Neural cell (in vitro differentiated cells): ENCODE data around the gene GIT2. TPM values are rescaled to one million over a fixed set of nuclear protein-coding genes. Genes with fewer than 3 reads are reported as not detected.

Experiments used
- H2AFZ ChIP-seq: fragments of 200-600, 300-800 bp; sonication (generic), shearing (Covaris generic); 2 replicates; pipeline ENCODE4 v1.6.0; 2014; ENCODE audit warnings: low read depth, mild to moderate bottlenecking, antibody characterized with exemption, low read length, moderate library complexity
- H3F3A ChIP-seq: fragments of 200-600 bp; shearing (Covaris generic); 2 replicates; pipeline ENCODE4 v1.6.1; 2016; ENCODE audit warnings: mild to moderate bottlenecking, moderate library complexity, mixed read lengths, antibody characterized with exemption, low read length; ENCODE audit not compliant: insufficient read depth, poor library complexity, severe bottlenecking
- H3K27ac ChIP-seq: fragments of 200-600, 300-800 bp; sonication (generic), shearing (Covaris generic); 2 replicates; pipeline ENCODE4 v1.5.1; 2014; ENCODE audit warnings: mild to moderate bottlenecking, low read length, moderate library complexity
- H3K27me3 ChIP-seq: fragments of 300-800, 200-600 bp; sonication (generic), shearing (Covaris generic); 2 replicates; pipeline ENCODE4 v1.6.0; 2014; ENCODE audit warnings: mild to moderate bottlenecking, low read depth, low read length, moderate library complexity; ENCODE audit not compliant: insufficient read depth
- H3K36me3 ChIP-seq: fragments of 300-800, 200-600 bp; sonication (generic), shearing (Covaris generic); 2 replicates; pipeline ENCODE4 v1.5.1; 2014; ENCODE audit warnings: mild to moderate bottlenecking, antibody characterized with exemption, low read length, moderate library complexity; ENCODE audit not compliant: insufficient read depth
- H3K4me2 ChIP-seq: fragments of 300-800, 200-600 bp; sonication (generic), shearing (Covaris generic); 2 replicates; pipeline ENCODE4 v1.6.0; 2014; ENCODE audit warnings: mild to moderate bottlenecking, low read length
- H3K4me3 ChIP-seq: fragments of 300-800, 200-600 bp; sonication (generic), shearing (Covaris generic); 2 replicates; pipeline ENCODE4 v1.5.1; 2014; ENCODE audit warnings: mild to moderate bottlenecking, low read length, moderate library complexity
- H3K79me2 ChIP-seq: fragments of 200-600 bp; shearing (Covaris generic); replicated peaks from 2 replicates; pipeline ENCODE4 v1.6.0; 2014; ENCODE audit warnings: mild to moderate bottlenecking, low read length, moderate library complexity; ENCODE audit not compliant: insufficient read depth
- H3K9ac ChIP-seq: fragments of 300-800, 200-600 bp; sonication (generic), shearing (Covaris generic); 2 replicates; pipeline ENCODE4 v1.6.1; 2016; ENCODE audit warnings: mild to moderate bottlenecking, low read length, mixed read lengths
- H3K9me2 ChIP-seq: fragments of 200-600 bp; shearing (Covaris generic); 2 replicates; pipeline ENCODE4 v1.6.1; 2016; ENCODE audit warnings: mild to moderate bottlenecking, low read length, mixed read lengths; ENCODE audit not compliant: insufficient read depth
- H3K9me3 ChIP-seq: fragments of 200-600, 300-800 bp; sonication (generic), shearing (Covaris generic); 2 replicates; pipeline ENCODE4 v1.6.1; 2016; ENCODE audit warnings: mild to moderate bottlenecking, mixed run types, low read length, moderate library complexity, mixed read lengths
- H4K20me1 ChIP-seq: fragments of 200-600 bp; shearing (Covaris generic); 2 replicates; pipeline ENCODE4 v1.6.1; 2016; ENCODE audit warnings: mild to moderate bottlenecking, mixed run types; ENCODE audit not compliant: insufficient read depth
- EP300 ChIP-seq: fragments of 450-650 bp; conservative IDR thresholded peaks from 2 replicates; pipeline ENCODE4 v1.6.1; 2014; ENCODE audit warnings: antibody characterized with exemption, mild to moderate bottlenecking, moderate library complexity; ENCODE audit not compliant: poor library complexity, severe bottlenecking
- EZH2 ChIP-seq: fragments of 200-600, 300-800 bp; shearing (Covaris generic), sonication (generic); IDR thresholded peaks from 2 replicates; pipeline ENCODE4 v1.6.1; 2014; ENCODE audit warnings: antibody characterized with exemption, low read length, borderline replicate concordance, mild to moderate bottlenecking; ENCODE audit not compliant: insufficient read depth, poor library complexity, severe bottlenecking
- MXI1 ChIP-seq: fragments of 450-650 bp; conservative IDR thresholded peaks from 2 replicates; pipeline ENCODE4 v1.6.1; 2014; ENCODE audit warnings: antibody characterized with exemption, mild to moderate bottlenecking; ENCODE audit not compliant: poor library complexity, severe bottlenecking
- POLR2AphosphoS5 ChIP-seq: IDR thresholded peaks from 2 replicates; pipeline ENCODE4 v1.6.1; 2012
- RAD21 ChIP-seq: fragments of 450-650 bp; conservative IDR thresholded peaks from 2 replicates; pipeline ENCODE4 v1.6.1; 2014; ENCODE audit warnings: antibody characterized with exemption, mild to moderate bottlenecking, moderate library complexity
- SMC3 ChIP-seq: fragments of 450-650 bp; conservative IDR thresholded peaks from 2 replicates; pipeline ENCODE4 v1.6.1; 2014; ENCODE audit warnings: antibody characterized with exemption, mild to moderate bottlenecking, moderate library complexity; ENCODE audit not compliant: poor library complexity
- TAF1 ChIP-seq: IDR thresholded peaks from 2 replicates; pipeline ENCODE4 v1.6.1; 2012; ENCODE audit warnings: low read depth
- polyA plus RNA-seq: library from polyadenylated mRNA; depleted of rRNA; stranded (reverse); fragments of >200 nt; gene quantifications from 2 replicates; pipeline ENCODE4 v1.2.3, GENCODE V29; 2014
- TF ChIP-seq, protein P1 (sequence below): IDR thresholded peaks from 2 replicates; pipeline ENCODE4 v1.6.1; 2012; ENCODE audit warnings: borderline replicate concordance
- TF ChIP-seq, protein P2 (sequence below): fragments of 450-650 bp; IDR thresholded peaks from 2 replicates; pipeline ENCODE4 v1.5.1; 2014; ENCODE audit warnings: antibody characterized with exemption, mild to moderate bottlenecking, moderate library complexity; ENCODE audit not compliant: poor library complexity, severe bottlenecking

Gene GIT2
- polyA plus RNA-seq, 1 donor from 2014 or later, result 14.2 TPM

- Histone ChIP-seq H2AFZ (no peak overlapping the region), H3K9me3 (no peaks in the 10 kb centered on the region), H3K9me2 (no peaks in the 10 kb centered on the region), H3K27ac (no peak overlapping the region), H3K4me3 (no peak overlapping the region), H3F3A (no peaks in the 10 kb centered on the region), H3K36me3 (peaks cover 10% of the 10 kb centered on the region), H3K27me3 (no peaks in the 10 kb centered on the region), H3K4me2 (no peak overlapping the region), H4K20me1 (no peaks in the 10 kb centered on the region), H3K9ac (no peak overlapping the region), H3K79me2 (no peaks in the 10 kb centered on the region)
- TF ChIP-seq EP300, result no peak
- no peak for TF ChIP-seq SMC3
- TF ChIP-seq, protein P1, sequence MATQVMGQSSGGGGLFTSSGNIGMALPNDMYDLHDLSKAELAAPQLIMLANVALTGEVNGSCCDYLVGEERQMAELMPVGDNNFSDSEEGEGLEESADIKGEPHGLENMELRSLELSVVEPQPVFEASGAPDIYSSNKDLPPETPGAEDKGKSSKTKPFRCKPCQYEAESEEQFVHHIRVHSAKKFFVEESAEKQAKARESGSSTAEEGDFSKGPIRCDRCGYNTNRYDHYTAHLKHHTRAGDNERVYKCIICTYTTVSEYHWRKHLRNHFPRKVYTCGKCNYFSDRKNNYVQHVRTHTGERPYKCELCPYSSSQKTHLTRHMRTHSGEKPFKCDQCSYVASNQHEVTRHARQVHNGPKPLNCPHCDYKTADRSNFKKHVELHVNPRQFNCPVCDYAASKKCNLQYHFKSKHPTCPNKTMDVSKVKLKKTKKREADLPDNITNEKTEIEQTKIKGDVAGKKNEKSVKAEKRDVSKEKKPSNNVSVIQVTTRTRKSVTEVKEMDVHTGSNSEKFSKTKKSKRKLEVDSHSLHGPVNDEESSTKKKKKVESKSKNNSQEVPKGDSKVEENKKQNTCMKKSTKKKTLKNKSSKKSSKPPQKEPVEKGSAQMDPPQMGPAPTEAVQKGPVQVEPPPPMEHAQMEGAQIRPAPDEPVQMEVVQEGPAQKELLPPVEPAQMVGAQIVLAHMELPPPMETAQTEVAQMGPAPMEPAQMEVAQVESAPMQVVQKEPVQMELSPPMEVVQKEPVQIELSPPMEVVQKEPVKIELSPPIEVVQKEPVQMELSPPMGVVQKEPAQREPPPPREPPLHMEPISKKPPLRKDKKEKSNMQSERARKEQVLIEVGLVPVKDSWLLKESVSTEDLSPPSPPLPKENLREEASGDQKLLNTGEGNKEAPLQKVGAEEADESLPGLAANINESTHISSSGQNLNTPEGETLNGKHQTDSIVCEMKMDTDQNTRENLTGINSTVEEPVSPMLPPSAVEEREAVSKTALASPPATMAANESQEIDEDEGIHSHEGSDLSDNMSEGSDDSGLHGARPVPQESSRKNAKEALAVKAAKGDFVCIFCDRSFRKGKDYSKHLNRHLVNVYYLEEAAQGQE, result no peak
- TF ChIP-seq TAF1, result no peak
- TF ChIP-seq MXI1, result no peak
- TF ChIP-seq RAD21, result no peak
These were observed 43.1 kb upstream of the GIT2 start for GRCh38 chr12:110039085-110039807.

- Histone ChIP-seq H3K9me2 (no peaks in the 10 kb centered on the region), H3K9me3 (no peaks in the 10 kb centered on the region), H3K4me2 (no peak overlapping the region), H3K36me3 (peaks cover 10% of the 10 kb centered on the region), H3K9ac (no peak overlapping the region), H3K27me3 (no peaks in the 10 kb centered on the region), H2AFZ (no peak overlapping the region), H3K79me2 (no peaks in the 10 kb centered on the region), H4K20me1 (no peaks in the 10 kb centered on the region), H3K27ac (no peak overlapping the region), H3K4me3 (no peak overlapping the region), H3F3A (no peaks in the 10 kb centered on the region)
- TF ChIP-seq MXI1 (no peak), EP300 (no peak), RAD21 (no peak), EZH2 (no peak)
These were observed 42.5 kb upstream of the GIT2 start for GRCh38 chr12:110038741-110039084.

- no peak overlapping the region for H3K9ac ChIP-seq
These were observed 41.1 kb upstream of the GIT2 start for GRCh38 chr12:110037315-110037714.

More at GRCh38 chr12:110037315-110037714, 41.1 kb upstream of the GIT2 start:
- Histone ChIP-seq H2AFZ (no peak overlapping the region), H3K9me3 (no peaks in the 10 kb centered on the region), H3K4me3 (no peak overlapping the region), H3K79me2 (no peaks in the 10 kb centered on the region), H3K4me2 (no peak overlapping the region), H3F3A (no peaks in the 10 kb centered on the region), H3K9me2 (no peaks in the 10 kb centered on the region), H3K27me3 (no peaks in the 10 kb centered on the region), H3K27ac (no peak overlapping the region), H4K20me1 (no peaks in the 10 kb centered on the region), H3K36me3 (peaks cover 8% of the 10 kb centered on the region)
- TF ChIP-seq RAD21 (no peak), MXI1 (no peak), POLR2AphosphoS5 (no peak), EZH2 (no peak), SMC3 (no peak), EP300 (no peak), TAF1 (no peak)
- TF ChIP-seq, protein P1, result no peak
- TF ChIP-seq, protein P2, sequence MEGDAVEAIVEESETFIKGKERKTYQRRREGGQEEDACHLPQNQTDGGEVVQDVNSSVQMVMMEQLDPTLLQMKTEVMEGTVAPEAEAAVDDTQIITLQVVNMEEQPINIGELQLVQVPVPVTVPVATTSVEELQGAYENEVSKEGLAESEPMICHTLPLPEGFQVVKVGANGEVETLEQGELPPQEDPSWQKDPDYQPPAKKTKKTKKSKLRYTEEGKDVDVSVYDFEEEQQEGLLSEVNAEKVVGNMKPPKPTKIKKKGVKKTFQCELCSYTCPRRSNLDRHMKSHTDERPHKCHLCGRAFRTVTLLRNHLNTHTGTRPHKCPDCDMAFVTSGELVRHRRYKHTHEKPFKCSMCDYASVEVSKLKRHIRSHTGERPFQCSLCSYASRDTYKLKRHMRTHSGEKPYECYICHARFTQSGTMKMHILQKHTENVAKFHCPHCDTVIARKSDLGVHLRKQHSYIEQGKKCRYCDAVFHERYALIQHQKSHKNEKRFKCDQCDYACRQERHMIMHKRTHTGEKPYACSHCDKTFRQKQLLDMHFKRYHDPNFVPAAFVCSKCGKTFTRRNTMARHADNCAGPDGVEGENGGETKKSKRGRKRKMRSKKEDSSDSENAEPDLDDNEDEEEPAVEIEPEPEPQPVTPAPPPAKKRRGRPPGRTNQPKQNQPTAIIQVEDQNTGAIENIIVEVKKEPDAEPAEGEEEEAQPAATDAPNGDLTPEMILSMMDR, result no peak
